HepG2 (cell line): ENCODE results near the gene TEX101. TPM values are rescaled to one million over a fixed set of nuclear protein-coding genes. Genes with fewer than 3 reads are reported as not detected.

Source experiments
- FOXK2 ChIP-seq: fragments of 450-650 bp; IDR thresholded peaks from 2 replicates; pipeline ENCODE4 v1.6.1; 2016
- MTF2 ChIP-seq: sonication (generic); formaldehyde crosslinking; IDR thresholded peaks from 2 replicates; pipeline ENCODE4 v1.5.0; 2020; ENCODE audit warnings: missing genetic modification reagents, borderline replicate concordance
- polyA plus RNA-seq, 8 experiments: library from polyadenylated mRNA; depleted of rRNA in 3 of 8; stranded (reverse) in 7 of 8; unstranded in 1 of 8; fragments of >200 nt; fragmentation: Illumina TruSeq in 4 of 8; extraction: Trizol in 4 of 8; gene quantifications; 2 replicates each; pipeline versions ENCODE4 v1.2.1 to v1.2.3, GENCODE V29; 2011 to 2016; ENCODE audit warnings: low read depth in 4 of 8, missing spikeins in 1 of 8, mixed read lengths in 1 of 8; ENCODE audit not compliant: insufficient read depth in 1 of 8
- total RNA-seq, 5 experiments: library from RNA; depleted of rRNA; stranded (reverse); fragments of >200 nt; fragmentation: Illumina TruSeq; extraction: Trizol; gene quantifications; 2 replicates each; pipeline ENCODE4 v1.2.3, GENCODE V29; 2016; ENCODE audit warnings: low read depth in 1 of 5
- TF ChIP-seq, protein P1 (sequence below): sonication (generic); formaldehyde crosslinking; IDR thresholded peaks from 2 replicates; pipeline ENCODE4 v1.4.0; 2020; ENCODE audit warnings: missing genetic modification reagents
- TF ChIP-seq, protein P2 (sequence below): sonication (generic); formaldehyde crosslinking; IDR thresholded peaks from 2 replicates; pipeline ENCODE4 v1.4.0; 2020; ENCODE audit warnings: missing genetic modification reagents, borderline replicate concordance

Gene TEX101
- total and polyA plus RNA-seq, 2 of the 13 experiments (the other 11 are each of a cell fraction or from before 2014, with no cell fraction given), result not detected

DNA sequence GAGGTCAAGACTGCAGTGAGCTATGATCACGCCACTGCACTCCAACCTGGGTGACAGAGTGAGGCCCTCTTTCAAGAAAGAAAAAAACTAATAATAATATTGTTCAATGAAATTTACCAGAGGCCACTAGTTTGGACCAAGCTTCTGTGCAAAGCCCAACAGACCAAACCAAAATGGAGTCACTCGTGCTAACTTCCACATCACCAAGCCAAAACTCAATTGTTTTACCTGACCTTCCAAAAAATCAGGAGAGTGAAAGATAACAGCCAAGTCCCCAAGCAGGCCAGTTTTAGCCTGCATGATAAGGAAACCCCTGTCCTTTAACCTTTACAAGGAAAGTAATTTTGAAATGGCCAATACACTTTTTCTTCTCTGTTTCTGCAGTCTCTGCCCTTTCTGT is 30.7 kb downstream of the TEX101 start (continued):
- TF ChIP-seq, protein P1, sequence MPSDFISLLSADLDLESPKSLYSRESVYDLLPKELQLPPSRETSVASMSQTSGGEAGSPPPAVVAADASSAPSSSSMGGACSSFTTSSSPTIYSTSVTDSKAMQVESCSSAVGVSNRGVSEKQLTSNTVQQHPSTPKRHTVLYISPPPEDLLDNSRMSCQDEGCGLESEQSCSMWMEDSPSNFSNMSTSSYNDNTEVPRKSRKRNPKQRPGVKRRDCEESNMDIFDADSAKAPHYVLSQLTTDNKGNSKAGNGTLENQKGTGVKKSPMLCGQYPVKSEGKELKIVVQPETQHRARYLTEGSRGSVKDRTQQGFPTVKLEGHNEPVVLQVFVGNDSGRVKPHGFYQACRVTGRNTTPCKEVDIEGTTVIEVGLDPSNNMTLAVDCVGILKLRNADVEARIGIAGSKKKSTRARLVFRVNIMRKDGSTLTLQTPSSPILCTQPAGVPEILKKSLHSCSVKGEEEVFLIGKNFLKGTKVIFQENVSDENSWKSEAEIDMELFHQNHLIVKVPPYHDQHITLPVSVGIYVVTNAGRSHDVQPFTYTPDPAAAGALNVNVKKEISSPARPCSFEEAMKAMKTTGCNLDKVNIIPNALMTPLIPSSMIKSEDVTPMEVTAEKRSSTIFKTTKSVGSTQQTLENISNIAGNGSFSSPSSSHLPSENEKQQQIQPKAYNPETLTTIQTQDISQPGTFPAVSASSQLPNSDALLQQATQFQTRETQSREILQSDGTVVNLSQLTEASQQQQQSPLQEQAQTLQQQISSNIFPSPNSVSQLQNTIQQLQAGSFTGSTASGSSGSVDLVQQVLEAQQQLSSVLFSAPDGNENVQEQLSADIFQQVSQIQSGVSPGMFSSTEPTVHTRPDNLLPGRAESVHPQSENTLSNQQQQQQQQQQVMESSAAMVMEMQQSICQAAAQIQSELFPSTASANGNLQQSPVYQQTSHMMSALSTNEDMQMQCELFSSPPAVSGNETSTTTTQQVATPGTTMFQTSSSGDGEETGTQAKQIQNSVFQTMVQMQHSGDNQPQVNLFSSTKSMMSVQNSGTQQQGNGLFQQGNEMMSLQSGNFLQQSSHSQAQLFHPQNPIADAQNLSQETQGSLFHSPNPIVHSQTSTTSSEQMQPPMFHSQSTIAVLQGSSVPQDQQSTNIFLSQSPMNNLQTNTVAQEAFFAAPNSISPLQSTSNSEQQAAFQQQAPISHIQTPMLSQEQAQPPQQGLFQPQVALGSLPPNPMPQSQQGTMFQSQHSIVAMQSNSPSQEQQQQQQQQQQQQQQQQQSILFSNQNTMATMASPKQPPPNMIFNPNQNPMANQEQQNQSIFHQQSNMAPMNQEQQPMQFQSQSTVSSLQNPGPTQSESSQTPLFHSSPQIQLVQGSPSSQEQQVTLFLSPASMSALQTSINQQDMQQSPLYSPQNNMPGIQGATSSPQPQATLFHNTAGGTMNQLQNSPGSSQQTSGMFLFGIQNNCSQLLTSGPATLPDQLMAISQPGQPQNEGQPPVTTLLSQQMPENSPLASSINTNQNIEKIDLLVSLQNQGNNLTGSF (CRISPR knock-in tag), result no peak
- TF ChIP-seq FOXK2 (no peak), MTF2 (no peak)
- TF ChIP-seq, protein P2, sequence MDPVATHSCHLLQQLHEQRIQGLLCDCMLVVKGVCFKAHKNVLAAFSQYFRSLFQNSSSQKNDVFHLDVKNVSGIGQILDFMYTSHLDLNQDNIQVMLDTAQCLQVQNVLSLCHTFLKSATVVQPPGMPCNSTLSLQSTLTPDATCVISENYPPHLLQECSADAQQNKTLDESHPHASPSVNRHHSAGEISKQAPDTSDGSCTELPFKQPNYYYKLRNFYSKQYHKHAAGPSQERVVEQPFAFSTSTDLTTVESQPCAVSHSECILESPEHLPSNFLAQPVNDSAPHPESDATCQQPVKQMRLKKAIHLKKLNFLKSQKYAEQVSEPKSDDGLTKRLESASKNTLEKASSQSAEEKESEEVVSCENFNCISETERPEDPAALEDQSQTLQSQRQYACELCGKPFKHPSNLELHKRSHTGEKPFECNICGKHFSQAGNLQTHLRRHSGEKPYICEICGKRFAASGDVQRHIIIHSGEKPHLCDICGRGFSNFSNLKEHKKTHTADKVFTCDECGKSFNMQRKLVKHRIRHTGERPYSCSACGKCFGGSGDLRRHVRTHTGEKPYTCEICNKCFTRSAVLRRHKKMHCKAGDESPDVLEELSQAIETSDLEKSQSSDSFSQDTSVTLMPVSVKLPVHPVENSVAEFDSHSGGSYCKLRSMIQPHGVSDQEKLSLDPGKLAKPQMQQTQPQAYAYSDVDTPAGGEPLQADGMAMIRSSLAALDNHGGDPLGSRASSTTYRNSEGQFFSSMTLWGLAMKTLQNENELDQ (CRISPR knock-in tag), result no peak
